GM21737 (cell line): Measurements from ENCODE around the gene PSKH1.
"Not testable (repeated sequence)": the region's sequence is repeated elsewhere in the genome, so short reads cannot be mapped to it uniquely, and the experiment has no call there.

Experiments
- ATAC-seq: cut with Tn5 transposase; IDR thresholded peaks from one replicate; pipeline ENCODE4 v1.9.1; 2021; ENCODE audit warnings: mild to moderate bottlenecking, moderate library complexity; ENCODE audit not compliant: unreplicated experiment

The PSKH1 gene

DNA sequence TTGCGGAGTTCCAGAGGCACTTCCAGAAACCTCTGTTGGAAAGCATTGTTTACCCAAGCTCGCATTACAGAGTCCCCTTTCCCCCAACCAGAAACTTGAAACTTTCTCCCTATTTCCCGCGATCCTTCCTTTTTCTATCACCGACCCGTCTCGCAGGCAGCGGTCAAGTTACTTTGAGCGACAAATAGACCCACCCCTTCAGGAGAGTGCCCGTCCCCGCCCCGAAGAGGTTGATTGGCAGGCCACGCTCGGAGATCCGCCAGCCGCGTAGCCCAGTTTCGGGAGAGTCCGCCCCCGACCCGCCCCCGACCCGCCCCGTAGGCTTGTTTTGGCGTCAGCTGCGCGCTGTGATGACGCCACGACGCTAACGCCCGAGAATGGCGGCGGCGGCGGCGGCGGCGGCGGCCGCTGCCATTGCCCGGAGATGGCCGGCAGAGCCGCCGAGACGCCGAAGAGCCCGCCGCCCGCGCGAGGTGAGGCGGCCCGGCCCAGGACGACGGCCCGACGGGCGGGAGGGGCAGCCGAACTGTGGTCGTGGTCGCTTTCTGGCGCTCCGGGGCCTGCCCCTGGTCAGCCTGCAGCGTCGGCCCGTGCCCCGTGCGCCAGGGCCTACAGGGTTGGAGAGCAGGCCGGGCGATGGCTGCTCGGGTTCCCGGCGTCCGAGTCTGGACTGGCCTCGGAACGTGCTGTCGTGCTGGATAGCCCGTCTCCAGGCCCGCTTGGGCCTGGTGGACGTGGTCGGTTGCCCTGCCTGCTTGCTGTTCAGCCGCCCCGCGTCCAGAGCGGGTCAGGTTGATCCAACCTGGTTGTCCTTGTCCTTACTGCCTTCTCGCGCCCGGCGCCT, at the start of gene PSKH1:
Gene PSKH1, plus strand, starts transcription at position 356 of the 844 bp plus-strand sequence. CDS start 15,496 bp downstream, outside the sequence.
- ATAC-seq: peak; percentile 94

DNA sequence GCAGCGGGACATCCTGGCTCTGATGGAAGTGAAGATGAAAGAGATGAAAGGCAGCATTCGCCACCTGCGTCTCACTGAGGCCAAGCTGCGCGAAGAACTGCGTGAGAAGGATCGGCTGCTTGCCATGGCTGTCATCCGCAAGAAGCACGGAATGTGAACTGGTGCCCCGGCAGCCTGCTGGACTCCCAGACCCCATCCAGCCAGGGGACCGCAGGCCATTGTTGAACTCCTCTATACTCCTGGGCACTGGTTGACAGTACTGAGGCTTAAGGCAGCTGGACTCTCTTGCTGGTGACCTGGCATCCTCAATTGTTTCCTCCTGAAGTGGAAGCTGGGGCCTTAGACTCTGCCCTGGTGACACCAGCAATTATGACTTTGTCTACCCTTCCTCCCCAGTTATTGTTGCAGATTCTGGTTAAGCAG, 49.7 kb upstream of the PSKH1 start:
- no peak for ATAC-seq

GRCh38 chr16:67844497-67844896, 48.6 kb upstream of the PSKH1 start:
- ATAC-seq: no peak

DNA sequence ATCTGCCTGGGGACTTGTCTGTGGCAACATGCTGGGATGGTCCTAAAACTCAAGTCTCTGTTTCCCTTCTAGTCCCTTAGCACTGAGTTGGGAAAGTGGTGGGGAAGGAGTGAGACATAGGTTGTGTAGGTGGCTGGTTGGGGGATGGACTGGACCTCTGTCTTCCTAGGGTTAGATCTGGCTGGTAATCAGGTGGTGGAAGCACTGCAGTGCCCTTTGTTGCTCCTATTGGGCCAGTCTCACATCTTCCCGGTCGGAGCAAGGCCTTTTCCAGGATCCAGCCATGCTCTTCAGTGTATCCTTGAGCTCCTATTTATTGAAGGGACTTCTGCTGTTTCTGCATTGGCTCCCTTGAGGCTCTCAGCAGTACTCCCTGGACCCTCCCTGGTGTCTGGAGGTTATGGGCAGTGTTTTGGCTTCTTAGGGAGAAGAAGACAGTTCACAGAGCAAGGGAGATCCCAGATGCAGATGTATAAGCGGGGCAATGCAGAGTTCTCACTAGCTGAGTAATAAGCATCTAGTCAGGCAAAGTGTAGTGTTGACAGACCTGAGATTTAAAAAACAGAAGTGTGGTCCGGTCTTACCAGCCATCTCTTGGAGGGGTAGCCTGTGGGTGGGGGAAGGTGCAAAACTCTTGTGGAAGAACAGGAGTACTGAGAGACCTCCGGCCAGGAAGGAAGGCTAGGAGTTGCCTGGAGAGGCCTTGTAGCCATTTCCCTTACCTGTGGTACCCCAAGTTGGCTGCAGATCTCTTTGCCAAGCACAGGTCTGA, 47.6 kb upstream of the PSKH1 start:
- no peak for ATAC-seq

DNA sequence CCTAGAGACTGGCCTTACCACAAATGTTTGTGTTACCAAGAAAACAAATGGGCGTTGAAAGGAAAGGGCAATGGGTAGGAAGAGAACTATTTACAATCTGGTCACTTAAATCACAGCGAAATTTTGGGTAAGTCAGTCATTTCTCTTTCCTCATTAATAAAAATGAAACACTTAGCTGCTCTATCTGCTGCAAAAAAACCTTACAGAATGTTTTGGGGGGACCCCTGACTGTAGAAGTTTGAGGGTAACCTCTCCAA, 47.1 kb upstream of the PSKH1 start:
- no peak for ATAC-seq

DNA sequence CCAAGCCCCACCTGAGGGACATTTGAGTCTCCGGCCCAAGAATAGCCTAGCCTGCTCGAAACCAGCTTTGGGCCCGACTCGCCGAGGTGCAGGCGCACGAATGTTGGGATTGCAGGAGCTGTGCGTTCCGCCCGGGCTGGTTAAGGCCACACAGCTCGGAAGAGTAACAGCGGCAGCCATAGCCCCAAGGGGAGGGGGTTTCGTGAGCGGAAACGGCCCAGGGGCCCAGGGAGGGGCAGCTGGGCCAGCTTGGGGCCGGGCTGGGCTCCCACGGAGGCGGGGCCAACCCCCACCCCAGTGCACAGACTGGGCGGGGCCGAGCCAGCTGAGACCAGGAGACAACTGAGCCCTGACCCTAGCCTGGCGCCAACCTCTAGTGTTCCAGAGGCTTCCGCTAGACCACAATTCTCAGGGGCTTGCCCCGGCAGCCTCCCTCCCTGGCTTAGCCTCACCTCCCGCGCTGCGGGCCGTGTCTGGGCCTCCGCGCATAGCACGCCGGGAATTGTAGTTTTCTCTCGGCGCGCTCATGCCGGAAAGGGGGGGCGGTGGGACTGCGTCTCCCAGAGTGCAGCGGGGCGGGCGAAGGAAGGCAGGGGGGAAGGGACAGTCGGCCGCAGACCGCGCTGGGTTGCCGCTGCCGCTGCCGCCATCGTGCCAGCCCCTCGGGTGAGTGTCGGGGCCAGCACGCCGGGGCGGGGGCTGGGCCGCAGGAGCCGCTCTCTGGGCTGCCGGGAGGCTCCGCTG, 46.6 kb upstream of the PSKH1 start, which contains the start of gene NUTF2:
Gene NUTF2, plus strand, starts transcription at position 614 of the 744 bp plus-strand sequence. CDS start 18,198 bp downstream, outside the sequence.
- ATAC-seq: peak; percentile 53

DNA sequence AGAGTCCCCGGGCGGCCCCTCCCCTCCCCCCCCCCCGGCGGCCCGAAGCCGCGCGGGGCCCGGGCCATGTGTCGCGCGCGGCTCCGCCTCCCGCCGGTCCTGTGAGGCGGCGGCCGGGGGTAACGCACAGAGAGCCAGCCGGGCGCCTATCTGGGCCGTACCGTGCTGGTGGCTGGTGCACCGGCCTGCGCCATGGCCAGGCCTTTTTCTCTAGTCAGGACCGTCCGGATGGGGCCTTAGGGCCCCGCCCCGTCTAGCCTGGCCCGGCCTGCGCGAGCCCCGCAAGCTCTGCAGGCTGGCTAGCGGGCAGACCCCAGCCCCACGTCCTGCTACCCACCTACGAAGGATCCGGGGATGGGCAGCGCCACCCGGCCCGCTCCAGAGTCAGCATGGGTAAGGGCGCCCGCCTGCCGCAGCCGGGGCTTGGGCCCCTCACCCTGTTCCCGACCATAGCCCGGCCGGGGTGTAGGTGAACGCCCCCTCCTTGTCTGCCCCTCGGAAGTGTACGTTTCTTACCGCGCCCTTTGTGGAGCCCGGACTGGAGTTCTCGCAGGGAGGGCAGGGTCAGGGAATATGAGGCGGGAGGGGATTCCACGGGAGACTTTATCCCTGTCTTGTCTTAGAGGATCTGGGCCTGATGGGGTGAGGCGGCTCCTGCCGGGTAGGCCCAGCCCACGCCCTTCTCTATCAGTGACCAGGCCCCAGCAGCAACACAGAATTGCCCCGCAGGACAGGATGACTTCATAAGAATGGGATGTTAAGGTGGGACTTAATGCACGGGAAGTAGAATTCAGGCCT, 45.8 kb upstream of the PSKH1 start, which contains the start of gene CENPT:
Gene CENPT, minus strand, starts transcription at position 630 of the 798 bp plus-strand sequence. CDS start 13,834 bp downstream, outside the sequence.
- peak; percentile 28 for ATAC-seq

- no peak for ATAC-seq
These were observed 44.9 kb upstream of the PSKH1 start for GRCh38 chr16:67848118-67848517.

GRCh38 chr16:67853670-67854069, 39.4 kb upstream of the PSKH1 start:
- no peak for ATAC-seq

DNA sequence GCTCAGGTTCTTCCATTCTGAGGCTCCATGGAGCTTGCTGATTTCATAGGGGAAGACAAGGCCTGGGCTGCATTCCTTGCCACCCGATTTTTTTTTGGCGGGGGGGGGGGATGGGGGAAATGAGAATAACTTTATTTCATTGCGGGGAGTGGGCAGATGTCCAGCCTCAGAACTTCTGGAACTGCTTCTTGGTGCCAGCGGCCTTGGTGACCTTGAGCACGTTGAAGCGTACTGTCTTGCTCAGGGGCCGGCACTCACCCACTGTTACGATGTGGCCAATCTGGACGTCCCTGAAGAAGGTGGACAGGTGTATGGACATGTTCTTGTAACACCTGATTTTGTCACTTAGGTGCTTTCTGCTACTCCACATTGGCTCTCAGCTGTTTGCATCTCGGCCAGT, 37.3 kb upstream of the PSKH1 start:
- ATAC-seq: no peak

- ATAC-seq: no peak
These were observed 36.0 kb upstream of the PSKH1 start for GRCh38 chr16:67856927-67857546.

DNA sequence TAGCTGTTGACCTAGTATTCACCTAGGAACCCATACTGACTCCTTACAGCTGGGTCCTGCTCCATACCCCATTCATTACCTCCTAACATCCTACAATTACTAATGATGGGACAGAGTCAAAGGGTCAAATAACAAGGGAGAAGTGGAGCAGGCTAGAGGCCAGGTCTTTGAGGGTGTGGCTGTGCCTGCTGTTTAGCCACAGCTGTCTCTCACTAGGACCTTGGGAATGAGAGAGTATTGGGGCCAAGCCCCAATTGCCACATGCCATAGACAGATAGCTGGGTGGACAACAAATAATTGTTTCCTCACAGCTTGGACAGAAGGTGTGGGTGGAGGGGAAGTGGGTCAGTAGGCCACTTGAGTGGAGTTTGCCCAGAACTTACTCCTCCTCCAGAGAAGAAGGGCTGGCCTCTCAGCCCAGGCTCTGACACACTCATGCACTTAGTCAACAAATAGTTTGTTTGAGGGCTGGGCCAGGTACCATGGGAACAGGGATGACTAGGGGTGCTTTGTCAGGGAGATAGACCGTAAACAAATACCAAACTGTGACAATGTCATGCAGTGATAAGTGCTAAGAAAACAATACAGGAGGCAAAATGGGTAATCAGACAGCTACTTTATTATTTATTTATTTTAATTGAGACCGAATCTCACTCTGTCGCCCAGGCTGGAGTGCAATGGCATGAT, 35.4 kb upstream of the PSKH1 start:
- no peak for ATAC-seq

- no peak for ATAC-seq
These were observed 34.6 kb upstream of the PSKH1 start for GRCh38 chr16:67858500-67858899.

GRCh38 chr16:67860589-67861398, 32.3 kb upstream of the PSKH1 start:
- no peak for ATAC-seq

DNA sequence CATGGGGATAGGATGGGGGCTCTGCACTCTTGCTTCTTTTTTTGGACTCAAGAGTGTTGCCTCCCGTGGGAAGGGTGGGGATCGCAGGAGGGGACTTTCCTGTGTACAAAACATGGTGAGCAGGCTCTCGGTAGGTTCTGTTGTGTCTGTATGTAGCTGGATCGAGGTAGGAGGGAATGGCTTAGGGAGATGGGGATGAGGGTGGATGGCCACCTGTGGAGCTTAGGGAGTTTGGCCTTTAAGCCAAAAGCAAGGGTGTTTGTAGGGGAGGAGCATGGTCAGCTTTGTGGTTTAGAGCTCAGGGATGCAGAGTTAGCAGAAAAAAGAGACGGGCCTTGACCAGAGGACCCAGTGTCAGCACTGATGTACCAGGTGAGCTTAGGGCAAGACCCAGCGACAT, 31.2 kb upstream of the PSKH1 start:
- no peak for ATAC-seq

GRCh38 chr16:67862623-67863583, 30.2 kb upstream of the PSKH1 start:
- no peak for ATAC-seq

DNA sequence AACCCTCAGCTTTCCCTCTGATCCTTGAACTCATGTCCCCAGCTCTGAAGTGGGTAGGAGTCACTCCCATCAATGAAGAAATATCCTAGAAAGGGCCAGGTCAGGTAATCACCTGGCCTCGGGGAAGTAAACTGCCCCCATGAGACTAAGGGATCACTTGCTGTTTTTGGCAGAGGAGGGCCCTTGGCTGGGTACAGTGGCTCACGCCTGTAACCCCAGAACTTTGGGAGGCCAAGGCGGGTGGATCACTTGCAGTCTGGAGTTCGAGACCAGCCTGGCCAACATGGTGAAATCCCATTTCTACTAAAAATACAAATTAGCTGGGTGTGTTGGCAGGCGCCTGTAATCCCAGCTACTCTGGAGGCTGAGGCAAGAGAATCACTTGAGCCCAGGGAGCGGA, 29.0 kb upstream of the PSKH1 start:
- ATAC-seq: not testable (repeated sequence)
